GM18502 (cell line): Measurements from ENCODE around the gene COMMD4.
"Not testable (repeated sequence)": the region's sequence is repeated elsewhere in the genome, so short reads cannot be mapped to it uniquely, and the experiment has no call there.

Experiments
- ATAC-seq: cut with Tn5 transposase; IDR thresholded peaks from one replicate; pipeline ENCODE4 v1.9.1; 2021; ENCODE audit warnings: mild to moderate bottlenecking; ENCODE audit not compliant: unreplicated experiment, poor library complexity

COMMD4 gene

GRCh38 chr15:75329571-75329970, 6.3 kb upstream of the COMMD4 start:
- no peak for ATAC-seq

- ATAC-seq: not testable (repeated sequence)
These were observed 3.8 kb upstream of the COMMD4 start for GRCh38 chr15:75332093-75332492.

GRCh38 chr15:75333654-75334419, 2.0 kb upstream of the COMMD4 start:
- ATAC-seq: not testable (repeated sequence)

- no peak for ATAC-seq
These were observed 554 bp upstream of the COMMD4 start for GRCh38 chr15:75335313-75335704.

GRCh38 chr15:75338661-75339240, 2.9 kb downstream of the COMMD4 start:
- ATAC-seq: no peak

- no peak for ATAC-seq
These were observed 3.8 kb downstream of the COMMD4 start for GRCh38 chr15:75339531-75340240.

DNA sequence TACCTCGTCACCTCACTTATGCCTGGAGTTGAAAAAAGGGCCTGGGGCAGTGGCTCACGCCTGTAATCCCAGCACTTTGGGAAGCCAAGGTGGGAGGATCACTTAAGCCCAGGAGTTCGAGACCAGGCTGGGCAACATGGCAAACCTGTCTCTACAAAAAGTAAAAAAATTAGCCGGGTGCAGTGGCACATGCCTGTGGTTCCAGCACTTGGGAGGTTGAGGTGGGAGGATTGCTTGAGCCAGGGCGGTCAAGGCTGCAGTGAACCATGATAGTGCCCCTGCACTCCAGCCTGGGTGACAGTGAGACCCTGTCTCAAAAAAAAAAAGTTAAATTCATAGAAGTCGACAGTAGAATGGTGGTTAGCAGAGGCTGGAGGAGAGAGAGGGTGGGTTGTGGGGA, 6.4 kb downstream of the COMMD4 start:
- no peak for ATAC-seq

GRCh38 chr15:75343953-75344352, 8.1 kb downstream of the COMMD4 start:
- ATAC-seq: not testable (repeated sequence)

- no peak for ATAC-seq
These were observed 10.9 kb downstream of the COMMD4 start, which contains the start of gene NEIL1 for GRCh38 chr15:75346796-75347221. Gene NEIL1, plus strand, starts transcription at chr15:75347039. Its CDS starts 1,867 bp downstream, at chr15:75348906.

- ATAC-seq: no peak
These were observed 11.6 kb downstream of the COMMD4 start for GRCh38 chr15:75347222-75348033.

DNA sequence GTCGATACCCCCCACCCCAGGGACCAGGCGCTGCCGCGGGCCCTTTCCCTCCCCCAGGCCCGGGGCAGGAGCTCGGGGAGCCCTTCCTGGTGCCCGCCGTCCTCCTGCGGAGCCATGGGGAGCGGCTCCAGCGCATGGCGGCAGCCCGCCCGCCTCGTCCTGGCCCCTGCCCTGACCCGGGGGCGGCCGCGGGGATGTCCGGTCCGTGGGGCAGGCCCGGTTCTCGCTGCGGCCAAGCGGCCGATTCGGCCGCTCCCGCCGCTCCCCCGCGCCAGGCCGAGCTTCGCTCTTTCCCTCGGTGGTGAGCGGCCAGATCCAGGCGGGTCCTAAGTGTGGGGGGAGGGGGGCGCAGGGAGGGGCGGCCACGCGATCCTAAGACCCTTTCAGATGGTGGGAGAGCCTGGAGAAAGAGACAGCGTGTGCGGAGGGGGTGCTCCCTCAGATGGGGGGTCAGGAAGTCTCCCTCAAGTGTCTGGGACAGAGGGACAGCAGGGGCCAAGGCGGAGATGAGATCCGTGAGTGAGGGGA, 12.2 kb downstream of the COMMD4 start:
- no peak for ATAC-seq

DNA sequence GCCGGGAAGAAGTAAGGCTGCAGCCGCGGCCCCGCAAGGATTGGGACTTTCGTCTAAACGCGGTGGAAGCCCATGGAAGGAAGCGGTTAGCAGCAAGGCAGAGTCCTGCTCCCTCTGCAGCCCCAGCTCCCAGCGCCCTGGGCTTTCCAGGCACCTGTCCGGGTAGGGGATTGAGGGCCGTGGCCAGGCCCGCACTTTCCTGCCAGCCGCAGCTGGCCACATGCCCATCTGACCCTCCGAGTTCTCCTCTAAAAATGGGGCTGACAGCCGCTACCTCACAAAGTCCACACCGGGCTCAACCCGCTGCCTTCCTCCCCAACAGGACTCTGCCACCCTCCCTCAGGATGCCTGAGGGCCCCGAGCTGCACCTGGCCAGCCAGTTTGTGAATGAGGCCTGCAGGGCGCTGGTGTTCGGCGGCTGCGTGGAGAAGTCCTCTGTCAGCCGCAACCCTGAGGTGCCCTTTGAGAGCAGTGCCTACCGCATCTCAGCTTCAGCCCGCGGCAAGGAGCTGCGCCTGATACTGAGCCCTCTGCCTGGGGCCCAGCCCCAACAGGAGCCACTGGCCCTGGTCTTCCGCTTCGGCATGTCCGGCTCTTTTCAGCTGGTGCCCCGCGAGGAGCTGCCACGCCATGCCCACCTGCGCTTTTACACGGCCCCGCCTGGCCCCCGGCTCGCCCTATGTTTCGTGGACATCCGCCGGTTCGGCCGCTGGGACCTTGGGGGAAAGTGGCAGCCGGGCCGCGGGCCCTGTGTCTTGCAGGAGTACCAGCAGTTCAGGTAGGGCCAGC, 12.9 kb downstream of the COMMD4 start:
- ATAC-seq: no peak

DNA sequence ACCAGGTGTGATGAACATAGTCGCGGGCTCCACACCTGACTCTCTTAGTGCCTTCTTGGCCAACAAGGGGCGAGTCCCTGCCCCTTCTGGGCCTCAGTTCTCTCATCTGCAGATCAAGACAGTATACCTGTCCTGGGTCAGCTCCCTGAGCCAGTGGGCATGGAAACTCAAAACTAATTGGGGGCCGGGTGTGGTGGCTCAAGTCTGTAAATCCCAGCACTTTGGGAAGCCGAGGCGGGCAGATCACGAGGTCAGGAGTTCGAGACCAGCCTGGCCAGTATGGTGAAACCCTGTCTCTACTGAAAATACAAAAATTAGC, 13.4 kb downstream of the COMMD4 start:
- ATAC-seq: not testable (repeated sequence)

DNA sequence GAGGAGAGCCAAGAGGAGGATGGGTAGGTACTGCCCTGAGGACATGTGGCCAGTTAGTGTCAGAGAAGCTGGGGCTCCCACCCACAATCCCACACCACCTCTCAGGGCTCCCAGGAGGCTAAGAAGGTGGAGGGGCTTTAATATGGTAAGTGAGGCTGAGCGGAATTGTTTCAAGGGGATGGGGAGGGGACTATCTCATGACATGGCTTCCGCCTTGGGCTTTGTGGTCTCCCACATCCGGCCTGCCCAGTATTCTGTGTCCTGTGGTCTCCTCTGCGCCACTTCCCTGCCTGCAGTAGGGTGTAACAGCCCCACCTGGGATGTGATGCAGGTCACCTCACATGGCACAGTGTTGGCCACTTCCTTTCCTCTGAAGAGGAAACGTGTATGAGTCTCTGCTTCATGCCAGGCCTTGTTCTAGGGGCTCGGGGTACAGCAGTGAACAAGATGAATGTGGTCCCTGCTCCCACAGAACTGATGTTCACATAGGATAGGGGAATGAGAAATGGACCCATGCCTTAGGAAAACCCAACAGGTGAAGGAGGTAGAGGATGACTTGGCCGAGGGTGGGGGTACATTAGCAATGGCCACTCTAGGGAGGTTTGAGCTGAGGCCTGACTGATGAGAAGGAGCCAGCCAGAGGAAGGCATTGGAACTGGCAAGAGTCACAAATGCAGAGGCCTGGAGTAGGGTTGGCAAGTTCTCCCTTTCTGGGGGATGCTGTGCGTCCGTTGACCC, 14.2 kb downstream of the COMMD4 start:
- no peak for ATAC-seq

GRCh38 chr15:75350601-75351361, 14.9 kb downstream of the COMMD4 start:
- no peak for ATAC-seq

DNA sequence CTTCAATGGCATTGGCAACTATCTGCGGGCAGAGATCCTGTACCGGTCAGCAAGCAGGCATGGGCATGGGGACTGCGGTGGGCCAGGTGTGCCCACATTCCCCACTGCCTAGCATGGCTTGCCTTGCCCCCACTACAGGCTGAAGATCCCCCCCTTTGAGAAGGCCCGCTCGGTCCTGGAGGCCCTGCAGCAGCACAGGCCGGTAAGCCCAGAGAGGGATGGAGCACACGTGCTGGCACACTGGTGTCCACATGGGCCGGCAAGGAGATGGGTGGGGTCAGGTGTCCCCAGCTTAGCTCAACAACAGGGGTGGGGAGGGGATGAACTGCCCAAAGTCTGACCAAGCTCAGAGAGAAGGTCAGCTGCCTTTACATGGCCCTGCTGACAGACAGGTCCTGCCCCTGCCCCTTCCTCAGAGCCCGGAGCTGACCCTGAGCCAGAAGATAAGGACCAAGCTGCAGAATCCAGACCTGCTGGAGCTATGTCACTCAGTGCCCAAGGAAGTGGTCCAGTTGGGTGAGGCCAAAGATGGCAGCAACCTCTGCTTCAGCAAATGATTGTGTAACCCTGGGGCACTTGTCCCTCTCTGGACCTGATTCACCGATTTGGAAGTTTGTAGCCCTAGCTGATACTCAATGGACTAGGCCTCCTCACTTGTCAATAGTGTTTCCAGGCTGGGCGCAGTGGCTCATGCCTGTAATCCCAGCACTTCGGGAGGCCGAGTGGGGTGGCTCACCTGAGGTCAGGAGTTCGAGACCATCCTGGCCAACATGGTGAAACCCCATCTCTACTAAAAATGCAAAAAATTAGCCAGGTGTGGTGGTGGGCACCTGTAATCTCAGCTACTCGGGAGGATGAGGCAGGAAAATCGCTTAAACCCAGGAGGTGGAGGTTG, 16.6 kb downstream of the COMMD4 start:
- no peak for ATAC-seq

GRCh38 chr15:75353604-75354003, 17.7 kb downstream of the COMMD4 start:
- ATAC-seq: no peak
